Heart left ventricle (tissue), 16 donors: ENCODE measurements around the gene GAS2L3. TPM values are rescaled to one million over a fixed set of nuclear protein-coding genes. Genes with fewer than 3 reads are reported as not detected.

Experiments
- ATAC-seq, 4 donors: fragments of 200-7000 bp; cut with Tn5 transposase; one replicate each; pipeline ENCODE4 v1.9.1; 2020 to 2022; ENCODE audit warnings: moderate library complexity in 4 of 4, mild to moderate bottlenecking in 3 of 4, moderate number of reproducible peaks in 1 of 4
- DNase-seq, 5 donors: peaks; one replicate each; pipeline ENCODE4 v3.0.0-alpha.2; 2020
- H3K27ac ChIP-seq, 12 donors: fragments of 200-600 bp; sonication (generic) in 4 of 12; one replicate each; pipeline versions ENCODE4 v1.5.0 to v1.8.0; 2016 to 2022; ENCODE audit warnings: mild to moderate bottlenecking in 2 of 12
- H3K27me3 ChIP-seq, 9 donors: fragments of 200-600 bp; sonication (generic) in 2 of 9; one replicate each; pipeline versions ENCODE4 v1.5.1 to v1.8.0; 2016 to 2022; ENCODE audit warnings: mild to moderate bottlenecking in 3 of 9
- H3K36me3 ChIP-seq, 9 donors: fragments of 200-600 bp; sonication (generic) in 2 of 9; one replicate each; pipeline versions ENCODE4 v1.5.0 to v1.8.0; 2018 to 2022; ENCODE audit warnings: mild to moderate bottlenecking in 2 of 9
- H3K4me1 ChIP-seq, 12 donors: fragments of 200-600 bp; sonication (generic) in 4 of 12; one replicate each; pipeline versions ENCODE4 v1.5.0 to v1.8.0; 2016 to 2022; ENCODE audit warnings: mild to moderate bottlenecking in 3 of 12
- H3K4me3 ChIP-seq, 12 donors: fragments of 200-600 bp; sonication (generic) in 4 of 12; one replicate each; pipeline versions ENCODE4 v1.5.0 to v1.8.0; 2017 to 2022; ENCODE audit warnings: mild to moderate bottlenecking in 9 of 12, moderate library complexity in 4 of 12
- H3K9me3 ChIP-seq, 12 donors: fragments of 200-600 bp; sonication (generic) in 4 of 12; one replicate each; pipeline versions ENCODE4 v1.5.0 to v1.8.0; 2016 to 2022; ENCODE audit warnings: mild to moderate bottlenecking in 1 of 12
- POLR2A ChIP-seq, 2 donors: fragments of 450-650 bp; IDR thresholded peaks; one replicate each; pipeline ENCODE4 v1.6.1; 2017; ENCODE audit warnings: antibody characterized with exemption in 2 of 2, mild to moderate bottlenecking in 2 of 2, moderate library complexity in 2 of 2
- WGBS, 4 donors: extraction: QIAGEN DNeasy Blood & Tissue Kit in 2 of 4; methylation state at CpG; one replicate each; pipeline versions ENCODE4 v1.1.5 to v1.1.7; 2013 to 2018; 5-methylcytosine and 5-hydroxymethylcytosine counted together
- intact Hi-C, 10 donors: fragments of 100-400 bp; cut with DNase I; formaldehyde crosslinking; loops; one replicate each; pipeline versions ENCODE4 v1.11.1 to v1.14.2; 2022
- polyA plus RNA-seq, 2 donors: library from polyadenylated mRNA; stranded (reverse); fragments of 200-250 nt; gene quantifications; one replicate each; pipeline ENCODE4 v1.2.3, GENCODE V29; 2013
- total RNA-seq, 9 donors: library from RNA; depleted of rRNA in 2 of 9; stranded (reverse); fragments of >200 nt in 2 of 9; fragmentation: NEBNext Ultra II Directional in 3 of 9; extraction: Animal tissue kit (Norgen Biotek cat#: 25700) in 3 of 9; gene quantifications; one replicate each; pipeline versions ENCODE4 v1.1.0 to v1.2.4, GENCODE V29; 2016 to 2023
- TF ChIP-seq, protein P1 (sequence below), 12 donors: fragments of 200-600 bp; sonication (generic) in 4 of 12; IDR thresholded peaks; one replicate each; pipeline versions ENCODE4 v1.5.0 to v1.8.0; 2018 to 2022; ENCODE audit warnings: antibody characterized with exemption in 12 of 12, mild to moderate bottlenecking in 5 of 12
- donor health status: ischemic (EF 13 %, LVEDD 7.1; RV severe dilation, severe dysfunction).
- donor health status: healthy with polysubstance abuse.
- donor health status: DM: no; HTN: yes; CAD: no.
- donor health status: DM: no; HTN: no; CAD: no.
- donor health status: ischemic (EF 25% LVEDD 6.9; RV normal size, moderate dysfunction).
- donor health status: ischemic (EF 25% LVEDD 5.7; RV mildly dilated, moderate dysfunction).
- donor health status: healthy.
- donor health status: DM: yes; HTN: yes; CAD: no.
- donor health status: ischemic (EF 35%, LVEDD 5.7; RV mildly dilated, moderate dysfunction).
- donor health status: nonischemic (EF 11% LVEDD 7.7; RV severe dilation, severe dysfunction).
- donor health status: DM: yes; HTN: yes; CAD: no.
- donor health status: PGD.
- donor health status: ischemic (EF 29% LVEDD 5.4; RV normal size, mild dysfunction).
- donor health status: nonischemic (EF 23%, LVEDD 6.1; RV moderate dilation, normal function).

GAS2L3 gene
- total and polyA plus RNA-seq, 11 donors, result 0.47 to 13.2 (median 1.5) TPM

- no peak for ATAC-seq
Observed at GRCh38 chr12:100544165-100544564, 29.3 kb upstream of the GAS2L3 start.

GRCh38 chr12:100545092-100545491 is 28.4 kb upstream of the GAS2L3 start:
- intact Hi-C loops, result loop anchor here in 1 of 10 donors (10.0 kb wide), 1 partner anchor 300 kb away; no protein-coding TSS in a partner anchor
- Histone ChIP-seq H3K4me3 (no peak overlapping the region), H3K27ac (no peak overlapping the region), H3K4me1 (no peaks in the 10 kb centered on the region), H3K27me3 (no peaks in the 10 kb centered on the region), H3K36me3 (no peaks in the 10 kb centered on the region), H3K9me3 (no peaks in the 10 kb centered on the region)
- TF ChIP-seq POLR2A (IDR thresholded peaks at IDR 0.05), result no peak
- TF ChIP-seq, protein P1, sequence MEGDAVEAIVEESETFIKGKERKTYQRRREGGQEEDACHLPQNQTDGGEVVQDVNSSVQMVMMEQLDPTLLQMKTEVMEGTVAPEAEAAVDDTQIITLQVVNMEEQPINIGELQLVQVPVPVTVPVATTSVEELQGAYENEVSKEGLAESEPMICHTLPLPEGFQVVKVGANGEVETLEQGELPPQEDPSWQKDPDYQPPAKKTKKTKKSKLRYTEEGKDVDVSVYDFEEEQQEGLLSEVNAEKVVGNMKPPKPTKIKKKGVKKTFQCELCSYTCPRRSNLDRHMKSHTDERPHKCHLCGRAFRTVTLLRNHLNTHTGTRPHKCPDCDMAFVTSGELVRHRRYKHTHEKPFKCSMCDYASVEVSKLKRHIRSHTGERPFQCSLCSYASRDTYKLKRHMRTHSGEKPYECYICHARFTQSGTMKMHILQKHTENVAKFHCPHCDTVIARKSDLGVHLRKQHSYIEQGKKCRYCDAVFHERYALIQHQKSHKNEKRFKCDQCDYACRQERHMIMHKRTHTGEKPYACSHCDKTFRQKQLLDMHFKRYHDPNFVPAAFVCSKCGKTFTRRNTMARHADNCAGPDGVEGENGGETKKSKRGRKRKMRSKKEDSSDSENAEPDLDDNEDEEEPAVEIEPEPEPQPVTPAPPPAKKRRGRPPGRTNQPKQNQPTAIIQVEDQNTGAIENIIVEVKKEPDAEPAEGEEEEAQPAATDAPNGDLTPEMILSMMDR (IDR thresholded peaks at IDR 0.05), result no peak
- no peak for ATAC-seq
- WGBS, 4 donors, result 80 to 93% (median 91%) methylated on average over 1 of the region's 1 CpG
- DNase-seq, result no peak

More at GRCh38 chr12:100544165-100544564, 29.3 kb upstream of the GAS2L3 start:
- no peak for DNase-seq
- H3K9me3 ChIP-seq, result no peaks in the 10 kb centered on the region
- no peaks in the 10 kb centered on the region for H3K36me3 ChIP-seq
- H3K4me3 ChIP-seq, result no peak overlapping the region
- no peaks in the 10 kb centered on the region for H3K27me3 ChIP-seq
- no peak overlapping the region for H3K27ac ChIP-seq
- TF ChIP-seq, protein P1 (IDR thresholded peaks at IDR 0.05), result no peak
- TF ChIP-seq POLR2A (IDR thresholded peaks at IDR 0.05), result no peak
- 78 to 87% (median 86%) methylated on average over 4 of the region's 4 CpGs for WGBS, 4 donors
- no peaks in the 10 kb centered on the region for H3K4me1 ChIP-seq
- intact Hi-C loops, result loop anchor here in 1 of 10 donors (10.0 kb wide), 1 partner anchor 299 kb away; no protein-coding TSS in a partner anchor

DNA sequence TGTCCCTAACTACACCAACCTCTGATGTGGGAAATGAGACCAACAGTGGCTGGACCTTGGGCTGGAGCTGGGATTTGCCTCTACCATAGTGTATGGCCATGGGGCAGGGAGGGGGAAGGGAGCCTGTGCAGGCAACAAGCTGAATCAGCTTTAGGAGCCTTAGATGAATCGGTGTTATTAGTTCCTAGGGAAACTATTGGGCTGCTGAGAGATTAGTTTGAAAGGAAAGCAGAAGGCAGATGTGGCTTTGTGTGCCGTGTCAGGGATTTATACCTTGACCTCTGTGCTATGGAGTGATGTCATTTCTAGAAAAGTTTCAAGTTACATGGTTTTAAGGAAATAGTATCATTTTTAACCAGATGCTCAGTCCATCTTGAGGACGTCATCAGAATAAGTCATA is 19.5 kb upstream of the GAS2L3 start:
- H3K36me3 ChIP-seq, result no peaks in the 10 kb centered on the region

GRCh38 chr12:100554608-100555077 is 18.8 kb upstream of the GAS2L3 start:
- 0 to 4% (median 2%) methylated on average over 1 of the region's 1 CpG for WGBS, 4 donors
- H3K27me3 ChIP-seq, result no peaks in the 10 kb centered on the region
- peak; percentile 50 to 86 (median 70) for ATAC-seq
- no peak overlapping the region for H3K4me3 ChIP-seq
- DNase-seq, result peak in 2 of 5 donors; percentile 37 to 43
- TF ChIP-seq, protein P1 (IDR thresholded peaks at IDR 0.05), result peak; percentile 67 to 90 (median 78)
- TF ChIP-seq POLR2A (IDR thresholded peaks at IDR 0.05), result no peak
- H3K4me1 ChIP-seq, result peaks cover 0 to 10% (median 5%) of the 10 kb centered on the region in 12 donors
- intact Hi-C loops, result loop anchor here (1.0 to 10.0 kb wide), 14 partner anchors 162 to 400 kb away; partner anchors contain the start of genes DEPDC4 (in 1 of the 10) and SCYL2 (in 1 of the 10)
- H3K9me3 ChIP-seq, result no peaks in the 10 kb centered on the region
- H3K27ac ChIP-seq, result peak overlapping the region in 2 of 12 donors; percentile 9 to 24
- H3K36me3 ChIP-seq, result no peaks in the 10 kb centered on the region

More for the DNA sequence above, 19.5 kb upstream of the GAS2L3 start:
- H3K9me3 ChIP-seq, result no peaks in the 10 kb centered on the region
- DNase-seq (no peak), ATAC-seq (no peak)
- H3K4me1 ChIP-seq, result peaks cover 0 to 10% (median 5%) of the 10 kb centered on the region in 12 donors
- no peak for TF ChIP-seq POLR2A (IDR thresholded peaks at IDR 0.05)
- TF ChIP-seq, protein P1 (IDR thresholded peaks at IDR 0.05), result no peak
- 52 to 65% (median 63%) methylated on average over 3 of the region's 3 CpGs for WGBS, 4 donors
- no peak overlapping the region for H3K27ac ChIP-seq
- no peaks in the 10 kb centered on the region for H3K27me3 ChIP-seq
- intact Hi-C loops, result loop anchor here (1.0 to 10.0 kb wide), 12 partner anchors 162 to 399 kb away; no protein-coding TSS in a partner anchor
- H3K4me3 ChIP-seq, result no peak overlapping the region
